Hepatocyte (in vitro differentiated cells): ENCODE data around the gene ABCA12. TPM values are rescaled to one million over a fixed set of nuclear protein-coding genes. Genes with fewer than 3 reads are reported as not detected.

Source experiments
- DNase-seq: peaks from one replicate; pipeline ENCODE4 v3.0.0-alpha.2; 2016; ENCODE audit warnings: low spot score
- H2AFZ ChIP-seq: fragments of 200-600 bp; sonication (generic); 2 replicates; pipeline ENCODE4 v1.6.0; 2016; ENCODE audit warnings: antibody characterized with exemption, mild to moderate bottlenecking
- H3K27ac ChIP-seq: fragments of 200-600 bp; sonication (generic); 2 replicates; pipeline ENCODE4 v1.5.1; 2016; ENCODE audit warnings: mild to moderate bottlenecking
- H3K27me3 ChIP-seq: fragments of 200-600 bp; sonication (generic); 2 replicates; pipeline ENCODE4 v1.6.1; 2016
- H3K36me3 ChIP-seq: fragments of 200-600 bp; sonication (generic); replicated peaks from 2 replicates; pipeline ENCODE4 v1.5.1; 2016; ENCODE audit warnings: low read depth; ENCODE audit not compliant: insufficient read depth
- H3K4me1 ChIP-seq: fragments of 200-600 bp; sonication (generic); 2 replicates; pipeline ENCODE4 v1.5.1; 2016; ENCODE audit warnings: mild to moderate bottlenecking, moderate library complexity; ENCODE audit not compliant: insufficient read depth
- H3K4me2 ChIP-seq: fragments of 200-600 bp; sonication (generic); 2 replicates; pipeline ENCODE4 v1.6.0; 2016
- H3K4me3 ChIP-seq: fragments of 200-600 bp; sonication (generic); 2 replicates; pipeline ENCODE4 v1.5.1; 2016; ENCODE audit warnings: mild to moderate bottlenecking
- H3K79me2 ChIP-seq: fragments of 200-600 bp; sonication (generic); 2 replicates; pipeline ENCODE4 v1.6.0; 2017; ENCODE audit warnings: mild to moderate bottlenecking
- H3K9me2 ChIP-seq: fragments of 200-600 bp; sonication (generic); replicated peaks from 2 replicates; pipeline ENCODE4 v1.6.0; 2017; ENCODE audit warnings: mild to moderate bottlenecking; ENCODE audit not compliant: insufficient read depth
- H3K9me3 ChIP-seq: fragments of 200-600 bp; sonication (generic); 2 replicates; pipeline ENCODE4 v1.5.1; 2016; ENCODE audit warnings: low read depth, mild to moderate bottlenecking
- H4K20me1 ChIP-seq: fragments of 200-600 bp; sonication (generic); 2 replicates; pipeline ENCODE4 v1.6.0; 2016; ENCODE audit warnings: mild to moderate bottlenecking; ENCODE audit not compliant: insufficient read depth, poor library complexity, severe bottlenecking
- CTCF ChIP-seq: fragments of 200-600 bp; sonication (generic); IDR thresholded peaks from 2 replicates; pipeline ENCODE4 v1.5.1; 2016; ENCODE audit warnings: antibody characterized with exemption, mild to moderate bottlenecking; ENCODE audit not compliant: poor library complexity
- EZH2 ChIP-seq: fragments of 200-600 bp; sonication (generic); IDR thresholded peaks from 2 replicates; pipeline ENCODE4 v1.6.1; 2016; ENCODE audit warnings: antibody characterized with exemption, mild to moderate bottlenecking, borderline replicate concordance
- EZH2phosphoT487 ChIP-seq: fragments of 200-600 bp; sonication (generic); IDR thresholded peaks from one replicate; pipeline ENCODE4 v1.6.1; 2018; ENCODE audit warnings: antibody characterized with exemption, mild to moderate bottlenecking, low read depth, moderate library complexity; ENCODE audit not compliant: unreplicated experiment, severe bottlenecking
- WGBS: methylation state at CpG from one replicate; pipeline ENCODE4 v1.1.6; 2016; ENCODE audit warnings: low lambda C conversion rate; ENCODE audit errors: missing lambda C conversion rate; 5-methylcytosine and 5-hydroxymethylcytosine counted together
- polyA plus RNA-seq: library from polyadenylated mRNA; unstranded; fragments of >200 nt; fragmentation: Nextera tagmentation; extraction: Ambion mirVana; gene quantifications from 2 replicates; pipeline ENCODE4 v1.2.1, GENCODE V29; 2016
- total RNA-seq: library from RNA; depleted of rRNA; stranded (reverse); fragments of >200 nt; gene quantifications from 2 replicates; pipeline ENCODE4 v1.2.3, GENCODE V29; 2014

Gene ABCA12
- total and polyA plus RNA-seq, 2 experiments from 2014 or later = 0.15 to 0.23 TPM

GRCh38 chr2:215160081-215160480 lies 21.7 kb upstream of the ABCA12 start:
- no peaks in the 10 kb centered on the region for H3K36me3 ChIP-seq
- H2AFZ ChIP-seq = no peak overlapping the region
- no peaks in the 10 kb centered on the region for H3K27me3 ChIP-seq
- no peak overlapping the region for H3K4me2 ChIP-seq
- H3K27ac ChIP-seq = no peak overlapping the region
- no peaks in the 10 kb centered on the region for H3K79me2 ChIP-seq
- no peak for DNase-seq
- H3K4me3 ChIP-seq = no peak overlapping the region
- H4K20me1 ChIP-seq = no peaks in the 10 kb centered on the region
- no peaks in the 10 kb centered on the region for H3K4me1 ChIP-seq
- H3K9me3 ChIP-seq = no peaks in the 10 kb centered on the region
- 80% methylated on average over 1 of the region's 1 CpG for WGBS
- TF ChIP-seq EZH2 = no peak
- no peak for TF ChIP-seq EZH2phosphoT487
- TF ChIP-seq CTCF = no peak
- no peaks in the 10 kb centered on the region for H3K9me2 ChIP-seq

- no peak overlapping the region for H3K27ac ChIP-seq
- no peak overlapping the region for H3K4me3 ChIP-seq
- no peaks in the 10 kb centered on the region for H3K9me3 ChIP-seq
- H2AFZ ChIP-seq = no peak overlapping the region
- no peaks in the 10 kb centered on the region for H3K79me2 ChIP-seq
- no peak overlapping the region for H3K4me2 ChIP-seq
- no peaks in the 10 kb centered on the region for H3K27me3 ChIP-seq
- 94% methylated on average over 2 of the region's 2 CpGs for WGBS
- no peak for DNase-seq
- no peaks in the 10 kb centered on the region for H4K20me1 ChIP-seq
- H3K36me3 ChIP-seq = no peaks in the 10 kb centered on the region
- no peaks in the 10 kb centered on the region for H3K4me1 ChIP-seq
- H3K9me2 ChIP-seq = no peaks in the 10 kb centered on the region
- TF ChIP-seq CTCF (no peak), EZH2phosphoT487 (no peak), EZH2 (no peak)
These were observed 18.0 kb upstream of the ABCA12 start for GRCh38 chr2:215156453-215156852.

GRCh38 chr2:215149894-215150293 lies 11.5 kb upstream of the ABCA12 start:
- H3K27ac ChIP-seq = no peak overlapping the region
- no peaks in the 10 kb centered on the region for H3K27me3 ChIP-seq
- no peak overlapping the region for H3K4me3 ChIP-seq
- H3K79me2 ChIP-seq = no peaks in the 10 kb centered on the region
- H3K4me1 ChIP-seq = no peaks in the 10 kb centered on the region
- WGBS = 95% methylated on average over 1 of the region's 1 CpG
- H3K9me3 ChIP-seq = no peaks in the 10 kb centered on the region
- DNase-seq = no peak
- TF ChIP-seq EZH2 (no peak), CTCF (no peak), EZH2phosphoT487 (no peak)
- H4K20me1 ChIP-seq = no peaks in the 10 kb centered on the region
- H3K9me2 ChIP-seq = no peaks in the 10 kb centered on the region
- no peaks in the 10 kb centered on the region for H3K36me3 ChIP-seq
- H2AFZ ChIP-seq = no peak overlapping the region
- no peak overlapping the region for H3K4me2 ChIP-seq

GRCh38 chr2:215149486-215149885 lies 11.1 kb upstream of the ABCA12 start:
- H3K4me3 ChIP-seq = no peak overlapping the region
- 39% methylated on average over 1 of the region's 1 CpG for WGBS
- H3K4me2 ChIP-seq = no peak overlapping the region
- H3K9me2 ChIP-seq = no peaks in the 10 kb centered on the region
- H2AFZ ChIP-seq = no peak overlapping the region
- H4K20me1 ChIP-seq = no peaks in the 10 kb centered on the region
- no peaks in the 10 kb centered on the region for H3K27me3 ChIP-seq
- H3K79me2 ChIP-seq = no peaks in the 10 kb centered on the region
- no peaks in the 10 kb centered on the region for H3K4me1 ChIP-seq
- TF ChIP-seq EZH2 (no peak), EZH2phosphoT487 (no peak), CTCF (no peak)
- no peak for DNase-seq
- no peaks in the 10 kb centered on the region for H3K36me3 ChIP-seq
- no peaks in the 10 kb centered on the region for H3K9me3 ChIP-seq
- no peak overlapping the region for H3K27ac ChIP-seq
